HepG2 (cell line): Measurements from ENCODE around the gene PPP1R18. TPM values are rescaled to one million over a fixed set of nuclear protein-coding genes. Genes with fewer than 3 reads are reported as not detected.

Experiments used
- HDAC1 ChIP-seq: sonication (generic); formaldehyde crosslinking; IDR thresholded peaks from 2 replicates; pipeline ENCODE4 v1.5.1; 2020; ENCODE audit warnings: mild to moderate bottlenecking, missing genetic modification reagents
- PLRG1 ChIP-seq: fragments of 450-650 bp; conservative IDR thresholded peaks from 2 replicates; pipeline ENCODE4 v1.6.1; 2016
- REXO4 ChIP-seq: sonication (generic); formaldehyde crosslinking; IDR thresholded peaks from 2 replicates; pipeline ENCODE4 v1.8.0; 2022; ENCODE audit warnings: missing genetic modification reagents, mild to moderate bottlenecking, borderline replicate concordance
- SMC3 ChIP-seq: IDR thresholded peaks from 2 replicates; pipeline ENCODE4 v1.6.1; 2011; ENCODE audit warnings: low read length, improper control_type of control experiment
- ZBTB38 ChIP-seq: sonication (generic); formaldehyde crosslinking; IDR thresholded peaks from 2 replicates; pipeline ENCODE4 v1.5.1; 2020; ENCODE audit warnings: mild to moderate bottlenecking, missing genetic modification reagents
- ZNF558 ChIP-seq: sonication (generic); formaldehyde crosslinking; IDR thresholded peaks from 2 replicates; pipeline ENCODE4 v1.9.0; 2022; ENCODE audit warnings: mild to moderate bottlenecking, missing genetic modification reagents, borderline replicate concordance
- ZNF570 ChIP-seq: sonication (generic); formaldehyde crosslinking; IDR thresholded peaks from 2 replicates; pipeline ENCODE4 v1.4.0; 2020; ENCODE audit warnings: mild to moderate bottlenecking, missing genetic modification reagents, borderline replicate concordance
- ZNF614 ChIP-seq: IDR thresholded peaks from 2 replicates; pipeline ENCODE4 v1.6.1; 2018; ENCODE audit warnings: missing biosample characterization, missing genetic modification reagents, inconsistent platforms, borderline replicate concordance
- polyA plus RNA-seq, 8 experiments: library from polyadenylated mRNA; depleted of rRNA in 3 of 8; stranded (reverse) in 7 of 8; unstranded in 1 of 8; fragments of >200 nt; fragmentation: Illumina TruSeq in 4 of 8; extraction: Trizol in 4 of 8; gene quantifications; 2 replicates each; pipeline versions ENCODE4 v1.2.1 to v1.2.3, GENCODE V29; 2011 to 2016; ENCODE audit warnings: low read depth in 4 of 8, missing spikeins in 1 of 8, mixed read lengths in 1 of 8; ENCODE audit not compliant: insufficient read depth in 1 of 8
- total RNA-seq, 5 experiments: library from RNA; depleted of rRNA; stranded (reverse); fragments of >200 nt; fragmentation: Illumina TruSeq; extraction: Trizol; gene quantifications; 2 replicates each; pipeline ENCODE4 v1.2.3, GENCODE V29; 2016; ENCODE audit warnings: low read depth in 1 of 5
- TF ChIP-seq, protein P1 (sequence below): sonication (generic); formaldehyde crosslinking; IDR thresholded peaks from 2 replicates; pipeline ENCODE4 v1.4.0; 2020; ENCODE audit warnings: missing genetic modification reagents
- TF ChIP-seq, protein P2 (sequence below), 2 experiments: sonication (generic) in 1 of 2; formaldehyde crosslinking in 1 of 2; IDR thresholded peaks; 2 replicates each; pipeline versions ENCODE4 v1.4.0 to v1.6.1; 2016 to 2020; ENCODE audit warnings: borderline replicate concordance in 1 of 2, low read depth in 1 of 2, mild to moderate bottlenecking in 1 of 2, missing genetic modification reagents in 1 of 2
- TF ChIP-seq, protein P3 (sequence below), 2 experiments: IDR thresholded peaks; 2 replicates each; pipeline ENCODE4 v1.6.1; 2011 to 2012; ENCODE audit warnings: low read length in 2 of 2, borderline replicate concordance in 1 of 2, low read depth in 1 of 2, mild to moderate bottlenecking in 1 of 2, moderate library complexity in 1 of 2
- TF ChIP-seq, protein P4 (sequence below): sonication (generic); formaldehyde crosslinking; conservative IDR thresholded peaks from 2 replicates; pipeline ENCODE4 v1.8.1; 2023; ENCODE audit warnings: missing genetic modification reagents

The PPP1R18 gene
- total and polyA plus RNA-seq, 2 of the 13 experiments (the other 11 are each of a cell fraction or from before 2014, with no cell fraction given): 4.9 to 9.2 TPM

DNA sequence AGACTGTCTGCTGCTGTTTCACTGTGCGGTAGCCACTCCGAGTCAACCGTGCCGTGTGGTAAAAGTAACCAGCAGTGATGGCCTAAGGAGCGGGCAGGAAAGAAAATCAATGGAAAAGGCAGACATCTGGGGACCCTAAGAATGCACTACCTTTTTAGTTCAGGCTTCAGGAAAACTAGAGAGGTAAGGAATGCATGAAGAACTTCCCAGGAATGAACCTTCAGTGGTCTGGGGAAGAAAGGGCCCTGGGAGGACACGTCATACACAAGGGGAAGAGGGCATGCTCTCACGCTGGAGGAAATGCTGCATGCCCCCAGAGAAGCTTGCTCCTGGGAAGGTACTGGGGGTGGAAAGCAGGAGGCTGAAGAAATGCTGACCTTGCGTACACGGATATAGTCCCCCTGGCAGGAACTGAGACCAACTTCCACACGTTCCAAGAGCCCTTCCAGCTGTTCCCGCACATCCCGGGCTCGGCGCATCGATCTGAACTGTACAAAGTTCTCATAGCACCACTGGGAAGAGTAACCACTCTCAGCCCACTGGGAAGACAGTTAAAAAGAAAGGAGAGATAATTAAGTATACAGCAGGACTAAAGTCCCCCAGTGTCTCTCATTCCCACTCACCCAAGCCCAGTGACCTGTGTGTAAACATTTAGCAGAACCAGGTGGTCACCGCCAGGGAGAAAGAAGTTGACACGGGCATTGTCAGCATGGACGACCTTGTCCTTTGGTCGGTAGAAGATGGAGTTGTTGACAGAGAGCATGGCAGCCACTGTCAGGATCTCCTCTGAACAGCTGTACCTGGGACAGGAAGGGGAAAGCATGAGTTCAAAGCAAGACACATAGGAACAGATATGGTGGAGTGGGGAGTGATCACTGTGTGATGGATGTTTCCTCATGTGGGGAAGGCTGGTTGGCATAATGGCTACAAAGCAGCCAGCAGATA is 31.4 kb downstream of the PPP1R18 start (continued):
- TF ChIP-seq, protein P1, sequence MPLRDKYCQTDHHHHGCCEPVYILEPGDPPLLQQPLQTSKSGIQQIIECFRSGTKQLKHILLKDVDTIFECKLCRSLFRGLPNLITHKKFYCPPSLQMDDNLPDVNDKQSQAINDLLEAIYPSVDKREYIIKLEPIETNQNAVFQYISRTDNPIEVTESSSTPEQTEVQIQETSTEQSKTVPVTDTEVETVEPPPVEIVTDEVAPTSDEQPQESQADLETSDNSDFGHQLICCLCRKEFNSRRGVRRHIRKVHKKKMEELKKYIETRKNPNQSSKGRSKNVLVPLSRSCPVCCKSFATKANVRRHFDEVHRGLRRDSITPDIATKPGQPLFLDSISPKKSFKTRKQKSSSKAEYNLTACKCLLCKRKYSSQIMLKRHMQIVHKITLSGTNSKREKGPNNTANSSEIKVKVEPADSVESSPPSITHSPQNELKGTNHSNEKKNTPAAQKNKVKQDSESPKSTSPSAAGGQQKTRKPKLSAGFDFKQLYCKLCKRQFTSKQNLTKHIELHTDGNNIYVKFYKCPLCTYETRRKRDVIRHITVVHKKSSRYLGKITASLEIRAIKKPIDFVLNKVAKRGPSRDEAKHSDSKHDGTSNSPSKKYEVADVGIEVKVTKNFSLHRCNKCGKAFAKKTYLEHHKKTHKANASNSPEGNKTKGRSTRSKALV (CRISPR knock-in tag): no peak
- TF ChIP-seq ZBTB38 (CRISPR knock-in tag) (peak; percentile 91), HDAC1 (peak; percentile 99), SMC3 (peak; percentile 22; the same call in 1 of the 2 replicates), REXO4 (CRISPR knock-in tag) (0 out of 2 replicates have a peak, but pooled peaks have one; percentile 11), ZNF558 (CRISPR knock-in tag) (0 out of 2 replicates have a peak, but pooled peaks have one; percentile 44), PLRG1 (no peak), ZNF570 (CRISPR knock-in tag) (no peak), ZNF614 (peak; percentile 90)
- TF ChIP-seq, protein P2, sequence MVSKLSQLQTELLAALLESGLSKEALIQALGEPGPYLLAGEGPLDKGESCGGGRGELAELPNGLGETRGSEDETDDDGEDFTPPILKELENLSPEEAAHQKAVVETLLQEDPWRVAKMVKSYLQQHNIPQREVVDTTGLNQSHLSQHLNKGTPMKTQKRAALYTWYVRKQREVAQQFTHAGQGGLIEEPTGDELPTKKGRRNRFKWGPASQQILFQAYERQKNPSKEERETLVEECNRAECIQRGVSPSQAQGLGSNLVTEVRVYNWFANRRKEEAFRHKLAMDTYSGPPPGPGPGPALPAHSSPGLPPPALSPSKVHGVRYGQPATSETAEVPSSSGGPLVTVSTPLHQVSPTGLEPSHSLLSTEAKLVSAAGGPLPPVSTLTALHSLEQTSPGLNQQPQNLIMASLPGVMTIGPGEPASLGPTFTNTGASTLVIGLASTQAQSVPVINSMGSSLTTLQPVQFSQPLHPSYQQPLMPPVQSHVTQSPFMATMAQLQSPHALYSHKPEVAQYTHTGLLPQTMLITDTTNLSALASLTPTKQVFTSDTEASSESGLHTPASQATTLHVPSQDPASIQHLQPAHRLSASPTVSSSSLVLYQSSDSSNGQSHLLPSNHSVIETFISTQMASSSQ (IDR thresholded peaks at IDR 0.05; ENCODE audit: low read depth): 0 out of 2 replicates have a peak, but pooled peaks have one; percentile 43
- TF ChIP-seq, protein P2 (CRISPR knock-in tag; IDR thresholded peaks at IDR 0.05; ENCODE audit: borderline replicate concordance): peak; percentile 61; the same call in 1 of the 2 replicates
- TF ChIP-seq, protein P3, sequence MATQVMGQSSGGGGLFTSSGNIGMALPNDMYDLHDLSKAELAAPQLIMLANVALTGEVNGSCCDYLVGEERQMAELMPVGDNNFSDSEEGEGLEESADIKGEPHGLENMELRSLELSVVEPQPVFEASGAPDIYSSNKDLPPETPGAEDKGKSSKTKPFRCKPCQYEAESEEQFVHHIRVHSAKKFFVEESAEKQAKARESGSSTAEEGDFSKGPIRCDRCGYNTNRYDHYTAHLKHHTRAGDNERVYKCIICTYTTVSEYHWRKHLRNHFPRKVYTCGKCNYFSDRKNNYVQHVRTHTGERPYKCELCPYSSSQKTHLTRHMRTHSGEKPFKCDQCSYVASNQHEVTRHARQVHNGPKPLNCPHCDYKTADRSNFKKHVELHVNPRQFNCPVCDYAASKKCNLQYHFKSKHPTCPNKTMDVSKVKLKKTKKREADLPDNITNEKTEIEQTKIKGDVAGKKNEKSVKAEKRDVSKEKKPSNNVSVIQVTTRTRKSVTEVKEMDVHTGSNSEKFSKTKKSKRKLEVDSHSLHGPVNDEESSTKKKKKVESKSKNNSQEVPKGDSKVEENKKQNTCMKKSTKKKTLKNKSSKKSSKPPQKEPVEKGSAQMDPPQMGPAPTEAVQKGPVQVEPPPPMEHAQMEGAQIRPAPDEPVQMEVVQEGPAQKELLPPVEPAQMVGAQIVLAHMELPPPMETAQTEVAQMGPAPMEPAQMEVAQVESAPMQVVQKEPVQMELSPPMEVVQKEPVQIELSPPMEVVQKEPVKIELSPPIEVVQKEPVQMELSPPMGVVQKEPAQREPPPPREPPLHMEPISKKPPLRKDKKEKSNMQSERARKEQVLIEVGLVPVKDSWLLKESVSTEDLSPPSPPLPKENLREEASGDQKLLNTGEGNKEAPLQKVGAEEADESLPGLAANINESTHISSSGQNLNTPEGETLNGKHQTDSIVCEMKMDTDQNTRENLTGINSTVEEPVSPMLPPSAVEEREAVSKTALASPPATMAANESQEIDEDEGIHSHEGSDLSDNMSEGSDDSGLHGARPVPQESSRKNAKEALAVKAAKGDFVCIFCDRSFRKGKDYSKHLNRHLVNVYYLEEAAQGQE (IDR thresholded peaks at IDR 0.05; ENCODE audit: borderline replicate concordance in 1 of 2, low read depth in 1 of 2, low read length in 2 of 2): peak in 1 of 2 experiments; percentile 25; a peak in 1 of 4 replicates
- TF ChIP-seq, protein P4, sequence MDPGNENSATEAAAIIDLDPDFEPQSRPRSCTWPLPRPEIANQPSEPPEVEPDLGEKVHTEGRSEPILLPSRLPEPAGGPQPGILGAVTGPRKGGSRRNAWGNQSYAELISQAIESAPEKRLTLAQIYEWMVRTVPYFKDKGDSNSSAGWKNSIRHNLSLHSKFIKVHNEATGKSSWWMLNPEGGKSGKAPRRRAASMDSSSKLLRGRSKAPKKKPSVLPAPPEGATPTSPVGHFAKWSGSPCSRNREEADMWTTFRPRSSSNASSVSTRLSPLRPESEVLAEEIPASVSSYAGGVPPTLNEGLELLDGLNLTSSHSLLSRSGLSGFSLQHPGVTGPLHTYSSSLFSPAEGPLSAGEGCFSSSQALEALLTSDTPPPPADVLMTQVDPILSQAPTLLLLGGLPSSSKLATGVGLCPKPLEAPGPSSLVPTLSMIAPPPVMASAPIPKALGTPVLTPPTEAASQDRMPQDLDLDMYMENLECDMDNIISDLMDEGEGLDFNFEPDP (CRISPR knock-in tag): no peak
